HG03108 (cell line): Measurements from ENCODE around the gene SMYD1.

Experiments used
- ATAC-seq: cut with Tn5 transposase; IDR thresholded peaks from one replicate; pipeline ENCODE4 v1.9.1; 2021; ENCODE audit warnings: moderate library complexity; ENCODE audit not compliant: unreplicated experiment

The SMYD1 gene

GRCh38 chr2:88055371-88056128 is 12.1 kb upstream of the SMYD1 start, which contains the start of gene KRCC1:
TSS of gene KRCC1 (minus strand) at chr2:88055783. CDS start at chr2:88028563, 27,220 bp downstream.
- peak; percentile 95 for ATAC-seq

GRCh38 chr2:88057437-88057844 is 10.2 kb upstream of the SMYD1 start:
- ATAC-seq = no peak

- no peak for ATAC-seq
Observed at GRCh38 chr2:88058191-88058590, 9.4 kb upstream of the SMYD1 start.

- ATAC-seq = peak; percentile 35
Observed at GRCh38 chr2:88059979-88060906, 7.4 kb upstream of the SMYD1 start.

- ATAC-seq = no peak
Observed at GRCh38 chr2:88060907-88061275, 6.7 kb upstream of the SMYD1 start.

- ATAC-seq = no peak
Observed at GRCh38 chr2:88061295-88061694, 6.3 kb upstream of the SMYD1 start.

GRCh38 chr2:88066543-88066942 is 1.1 kb upstream of the SMYD1 start:
- no peak for ATAC-seq

GRCh38 chr2:88067189-88067588 is 436 bp upstream of the SMYD1 start:
- no peak for ATAC-seq

GRCh38 chr2:88068044-88068443 is 419 bp downstream of the SMYD1 start:
- no peak for ATAC-seq

- no peak for ATAC-seq
Observed at GRCh38 chr2:88069117-88069516, 1.5 kb downstream of the SMYD1 start.

- ATAC-seq = no peak
Observed at GRCh38 chr2:88070055-88070454, 2.4 kb downstream of the SMYD1 start.

GRCh38 chr2:88071365-88071764 is 3.7 kb downstream of the SMYD1 start:
- no peak for ATAC-seq

- ATAC-seq = no peak
Observed at GRCh38 chr2:88074150-88074549, 6.5 kb downstream of the SMYD1 start.

- ATAC-seq = no peak
Observed at GRCh38 chr2:88074854-88075292, 7.2 kb downstream of the SMYD1 start.

GRCh38 chr2:88077080-88077479 is 9.5 kb downstream of the SMYD1 start:
- no peak for ATAC-seq

- ATAC-seq = no peak
Observed at GRCh38 chr2:88078643-88079172, 11.1 kb downstream of the SMYD1 start.

- no peak for ATAC-seq
Observed at GRCh38 chr2:88080545-88080944, 12.9 kb downstream of the SMYD1 start.

GRCh38 chr2:88081924-88082608 is 14.4 kb downstream of the SMYD1 start:
- no peak for ATAC-seq

GRCh38 chr2:88082781-88083180 is 15.2 kb downstream of the SMYD1 start:
- ATAC-seq = no peak

- no peak for ATAC-seq
Observed at GRCh38 chr2:88085099-88085498, 17.5 kb downstream of the SMYD1 start.

GRCh38 chr2:88085602-88086001 is 18.0 kb downstream of the SMYD1 start:
- no peak for ATAC-seq
